ENCODE data around the gene CSGALNACT2. TPM values are rescaled to one million over a fixed set of nuclear protein-coding genes. Genes with fewer than 3 reads are reported as not detected.

CSGALNACT2 gene
- total and polyA plus RNA-seq, 12 donors = 5.8 to 19.4 (median 12.3) TPM

GRCh38 chr10:43224321-43224720 lies 86.1 kb downstream of the CSGALNACT2 start:
- H3K4me3 ChIP-seq = no peak overlapping the region
- peaks cover 7% of the 10 kb centered on the region for H3K27me3 ChIP-seq
- H3K4me1 ChIP-seq (replicated peaks in 1 of 2) = peaks cover 12 to 25% of the 10 kb centered on the region in 2 donors
- H3K9me3 ChIP-seq (replicated peaks in 1 of 3) = no peaks in the 10 kb centered on the region
- TF ChIP-seq POLR2A (IDR thresholded peaks at IDR 0.05) (no peak), CTCF (IDR thresholded peaks at IDR 0.05) (no peak)
- intact Hi-C loops (cut with DNase I) = loop anchor here in 1 of 2 donors (10.0 kb wide), 1 partner anchor 90 kb away; the partner anchor contains the start of gene CSGALNACT2
- H3K36me3 ChIP-seq (replicated peaks in 1 of 2) = no peaks in the 10 kb centered on the region
- peak in 5 of 7 donors; percentile 1 to 18 (median 7) for DNase-seq
- WGBS, 4 donors = 17 to 53% (median 40%) methylated on average over 1 of the region's 1 CpG
- peak overlapping the region in 1 of 5 donors; percentile 20 for H3K27ac ChIP-seq

- H3K27ac ChIP-seq = peak overlapping the region in 4 of 5 donors; percentile 24 to 71 (median 32)
- H3K36me3 ChIP-seq (replicated peaks in 1 of 2) = no peaks in the 10 kb centered on the region
- intact Hi-C loops (cut with DNase I) = loop anchor here in 1 of 2 donors (10.0 kb wide), 1 partner anchor 90 kb away; the partner anchor contains the start of gene CSGALNACT2
- H3K4me3 ChIP-seq = no peak overlapping the region
- H3K4me1 ChIP-seq (replicated peaks in 1 of 2) = peaks cover 16 to 30% of the 10 kb centered on the region in 2 donors
- no peak for TF ChIP-seq POLR2A (IDR thresholded peaks at IDR 0.05)
- no peak for TF ChIP-seq CTCF (IDR thresholded peaks at IDR 0.05)
- peaks cover 9% of the 10 kb centered on the region for H3K27me3 ChIP-seq
- 39 to 58% (median 55%) methylated on average over 5 of the region's 5 CpGs for WGBS, 4 donors
- no peaks in the 10 kb centered on the region for H3K9me3 ChIP-seq (replicated peaks in 1 of 3)
- peak in 5 of 7 donors; percentile 1 to 13 (median 10) for DNase-seq
Measured at GRCh38 chr10:43225004-43225786, 87.0 kb downstream of the CSGALNACT2 start.

GRCh38 chr10:43225787-43226153 lies 87.5 kb downstream of the CSGALNACT2 start:
- intact Hi-C loops (cut with DNase I) = loop anchor here in 1 of 2 donors (10.0 kb wide), 1 partner anchor 91 kb away; the partner anchor contains the start of gene CSGALNACT2
- TF ChIP-seq CTCF (IDR thresholded peaks at IDR 0.05) (no peak), POLR2A (IDR thresholded peaks at IDR 0.05) (no peak)
- DNase-seq = peak; percentile 73 to 92 (median 83)

GRCh38 chr10:43226441-43226840 lies 88.2 kb downstream of the CSGALNACT2 start:
- H3K27me3 ChIP-seq = peaks cover 9% of the 10 kb centered on the region
- 88 to 92% (median 91%) methylated on average over 6 of the region's 6 CpGs for WGBS, 4 donors

More at GRCh38 chr10:43225787-43226153, 87.5 kb downstream of the CSGALNACT2 start:
- Histone ChIP-seq H3K36me3 (replicated peaks in 1 of 2) (no peaks in the 10 kb centered on the region), H3K4me1 (replicated peaks in 1 of 2) (peaks cover 16 to 30% of the 10 kb centered on the region in 2 donors), H3K4me3 (no peak overlapping the region), H3K27me3 (peaks cover 9% of the 10 kb centered on the region), H3K27ac (peak overlapping the region in 2 of 5 donors; percentile 63 to 71), H3K9me3 (replicated peaks in 1 of 3) (no peaks in the 10 kb centered on the region)
- WGBS, 4 donors = 17 to 92% (median 26%) methylated on average over 2 to 11 of the region's 11 CpGs; no CpG with 5 or more reads in 1 of the 4 donors

More at GRCh38 chr10:43226441-43226840, 88.2 kb downstream of the CSGALNACT2 start:
- Histone ChIP-seq H3K27ac (peak overlapping the region in 1 of 5 donors; percentile 63), H3K9me3 (replicated peaks in 1 of 3) (no peaks in the 10 kb centered on the region), H3K4me1 (replicated peaks in 1 of 2) (peaks cover 16 to 30% of the 10 kb centered on the region in 2 donors), H3K36me3 (replicated peaks in 1 of 2) (no peaks in the 10 kb centered on the region), H3K4me3 (no peak overlapping the region)
- DNase-seq = peak in 5 of 7 donors; percentile 6 to 19 (median 12)
- intact Hi-C loops (cut with DNase I) = loop anchor here in 1 of 2 donors (10.0 kb wide), 1 partner anchor 92 kb away; the partner anchor contains the start of gene CSGALNACT2
- no peak for TF ChIP-seq POLR2A (IDR thresholded peaks at IDR 0.05)
- no peak for TF ChIP-seq CTCF (IDR thresholded peaks at IDR 0.05)

Measured in adrenal gland (tissue), 12 donors.